IMR-90 (cell line): ENCODE measurements around the gene SLC25A6. TPM values are rescaled to one million over a fixed set of nuclear protein-coding genes. Genes with fewer than 3 reads are reported as not detected.

Source experiments
- ATAC-seq: fragments of 200-7000 bp; cut with Tn5 transposase; 2 replicates; pipeline ENCODE4 v1.9.1; 2020; ENCODE audit warnings: low read depth, mild to moderate bottlenecking, moderate library complexity
- BruUV-seq: library from RNA; stranded (reverse); fragments of 400-500 nt; replicated peaks from 2 replicates; lab custom pipeline; 2021; lab: Mats Ljungman, UMichigan
- CTCF ChIA-PET: fragments of 300-600 bp; formaldehyde crosslinking; extraction: SDS; loops from one replicate; lab custom pipeline; 2021; ENCODE audit warnings: antibody characterized with exemption; lab: Yijun Ruan, JAX
- POLR2A ChIA-PET: fragments of 300-600 bp; sonication (Branson Sonifier 250); formaldehyde crosslinking; loops from one replicate; lab custom pipeline; 2022; ENCODE audit warnings: antibody characterized with exemption; ENCODE audit not compliant: unreplicated experiment; lab: Charles Lee
- DNase-seq: peaks from one replicate; pipeline ENCODE4 v3.0.0; 2013
- H2AFZ ChIP-seq: replicated peaks from 2 replicates; pipeline ENCODE3; 2013; ENCODE audit warnings: low read length, mild to moderate bottlenecking; ENCODE audit not compliant: poor library complexity
- H2AK5ac ChIP-seq: 2 replicates; pipeline ENCODE4 v1.6.1; 2013; ENCODE audit warnings: low read depth, low read length, inconsistent platforms
- H2AK9ac ChIP-seq: replicated peaks from 2 replicates; pipeline ENCODE3; 2013; ENCODE audit warnings: mild to moderate bottlenecking, low read depth, low read length, moderate library complexity; ENCODE audit not compliant: poor library complexity
- H2BK120ac ChIP-seq: 2 replicates; pipeline ENCODE4 v1.6.1; 2013; ENCODE audit warnings: low read depth, low read length, inconsistent platforms
- H2BK15ac ChIP-seq: 3 replicates; pipeline ENCODE4 v1.6.1; 2013; ENCODE audit warnings: low read depth, low read length, inconsistent platforms
- H2BK20ac ChIP-seq: 2 replicates; pipeline ENCODE4 v1.6.1; 2013; ENCODE audit warnings: low read depth, mild to moderate bottlenecking, inconsistent platforms, low read length, moderate library complexity
- H2BK5ac ChIP-seq: 2 replicates; pipeline ENCODE4 v1.6.1; 2013; ENCODE audit warnings: mild to moderate bottlenecking, low read depth, low read length, inconsistent platforms; ENCODE audit not compliant: poor library complexity, severe bottlenecking
- H3K14ac ChIP-seq: replicated peaks from 2 replicates; pipeline ENCODE4 v1.6.1; 2013; ENCODE audit warnings: low read depth, low read length, inconsistent platforms
- H3K18ac ChIP-seq: 2 replicates; pipeline ENCODE4 v1.6.1; 2013; ENCODE audit warnings: low read depth, low read length, control low read depth
- H3K23ac ChIP-seq: 2 replicates; pipeline ENCODE4 v1.6.1; 2013; ENCODE audit warnings: low read depth, low read length, inconsistent platforms
- H3K27ac ChIP-seq: 2 replicates; pipeline ENCODE4 v1.5.1; 2013; ENCODE audit warnings: mild to moderate bottlenecking, control low read depth, low read length; ENCODE audit not compliant: insufficient read depth
- H3K27me3 ChIP-seq: 2 replicates; pipeline ENCODE4 v1.6.1; 2013; ENCODE audit warnings: low read length; ENCODE audit not compliant: control insufficient read depth, insufficient read depth
- H3K36me3 ChIP-seq: 2 replicates; pipeline ENCODE4 v1.6.1; 2013; ENCODE audit warnings: low read length, mixed read lengths; ENCODE audit not compliant: control insufficient read depth, insufficient read depth
- H3K4ac ChIP-seq: 2 replicates; pipeline ENCODE4 v1.6.1; 2013; ENCODE audit warnings: low read depth, low read length, inconsistent platforms
- H3K4me1 ChIP-seq: 2 replicates; pipeline ENCODE4 v1.6.1; 2013; ENCODE audit warnings: low read length, mixed read lengths; ENCODE audit not compliant: control insufficient read depth, insufficient read depth
- H3K4me2 ChIP-seq: 2 replicates; pipeline ENCODE4 v1.6.1; 2013; ENCODE audit warnings: low read depth, mild to moderate bottlenecking, control low read depth, low read length, moderate library complexity
- H3K4me3 ChIP-seq: 2 replicates; pipeline ENCODE4 v1.5.1; 2013; ENCODE audit warnings: low read depth, mild to moderate bottlenecking, control low read depth, low read length, moderate library complexity; ENCODE audit not compliant: insufficient read depth
- H3K56ac ChIP-seq: 2 replicates; pipeline ENCODE4 v1.6.1; 2013; ENCODE audit warnings: low read length, inconsistent platforms; ENCODE audit not compliant: insufficient read depth; ENCODE audit errors: extremely low read depth
- H3K79me1 ChIP-seq, 2 experiments: 2 replicates each; pipeline ENCODE4 v1.6.1; 2013; ENCODE audit warnings: low read length in 2 of 2, inconsistent platforms in 1 of 2, low read depth in 1 of 2
- H3K9ac ChIP-seq: 2 replicates; pipeline ENCODE4 v1.6.1; 2013; ENCODE audit warnings: low read depth, low read length, control low read depth
- H3K9me1 ChIP-seq: 2 replicates; pipeline ENCODE4 v1.6.1; 2013; ENCODE audit warnings: low read length, inconsistent platforms; ENCODE audit not compliant: insufficient read depth
- H3K9me3 ChIP-seq: 2 replicates; pipeline ENCODE4 v1.6.1; 2013; ENCODE audit warnings: low read length; ENCODE audit not compliant: control insufficient read depth, insufficient read depth
- H4K20me1 ChIP-seq: 2 replicates; pipeline ENCODE4 v1.6.1; 2013; ENCODE audit warnings: low read length, inconsistent platforms; ENCODE audit not compliant: insufficient read depth
- H4K5ac ChIP-seq: 2 replicates; pipeline ENCODE4 v1.6.1; 2013; ENCODE audit warnings: mild to moderate bottlenecking, low read depth, low read length, control low read depth
- H4K8ac ChIP-seq, 2 experiments: 2 replicates each; pipeline ENCODE4 v1.6.1; 2013; ENCODE audit warnings: low read depth in 2 of 2, low read length in 2 of 2, control low read depth in 1 of 2, inconsistent platforms in 1 of 2
- H4K91ac ChIP-seq: 2 replicates; pipeline ENCODE4 v1.6.1; 2013; ENCODE audit warnings: low read depth, low read length, inconsistent platforms; ENCODE audit not compliant: insufficient read depth
- BHLHE40 ChIP-seq: fragments of 150-350 bp; IDR thresholded peaks from 2 replicates; pipeline ENCODE4 v1.6.1; 2016; ENCODE audit warnings: mild to moderate bottlenecking, low read depth, low read length
- CEBPB ChIP-seq: IDR thresholded peaks from 2 replicates; pipeline ENCODE4 v1.6.1; 2012; ENCODE audit warnings: low read depth, low read length, improper control_type of control experiment
- CHD1 ChIP-seq: IDR thresholded peaks from 2 replicates; pipeline ENCODE4 v1.6.1; 2012; ENCODE audit warnings: low read depth, low read length, improper control_type of control experiment
- CTCF ChIP-seq: conservative IDR thresholded peaks from 2 replicates; pipeline ENCODE4 v1.5.1; 2012; ENCODE audit warnings: mild to moderate bottlenecking, low read depth, low read length, improper control_type of control experiment
- FOS ChIP-seq: fragments of 150-350 bp; IDR thresholded peaks from 2 replicates; pipeline ENCODE4 v1.6.1; 2016; ENCODE audit warnings: low read depth, low read length
- MAFK ChIP-seq: IDR thresholded peaks from 2 replicates; pipeline ENCODE4 v1.6.1; 2012; ENCODE audit warnings: low read depth, low read length, improper control_type of control experiment
- MXI1 ChIP-seq: IDR thresholded peaks from 2 replicates; pipeline ENCODE4 v1.6.1; 2012; ENCODE audit warnings: low read depth, mild to moderate bottlenecking, low read length, moderate library complexity, borderline replicate concordance
- RAD21 ChIP-seq: IDR thresholded peaks from 2 replicates; pipeline ENCODE4 v1.6.1; 2012; ENCODE audit warnings: low read length, improper control_type of control experiment
- RCOR1 ChIP-seq: IDR thresholded peaks from 2 replicates; pipeline ENCODE4 v1.6.1; 2012; ENCODE audit warnings: mild to moderate bottlenecking, low read length, improper control_type of control experiment; ENCODE audit not compliant: insufficient replicate concordance
- SMC3 ChIP-seq: fragments of 150-350 bp; IDR thresholded peaks from 2 replicates; pipeline ENCODE4 v1.6.1; 2016; ENCODE audit warnings: low read depth, mild to moderate bottlenecking, antibody characterized with exemption, low read length, moderate library complexity
- USF2 ChIP-seq: fragments of 150-350 bp; IDR thresholded peaks from 2 replicates; pipeline ENCODE4 v1.6.1; 2017; ENCODE audit warnings: mild to moderate bottlenecking, antibody characterized with exemption, low read length, low read depth
- WGBS, 2 experiments: methylation state at CpG; one replicate each; pipeline versions ENCODE4 v1.1.5 to v1.1.7; 2013; ENCODE audit warnings: missing lambda C conversion rate in 2 of 2; ENCODE audit not compliant: insufficient read length in 1 of 2; ENCODE audit errors: extremely low coverage in 2 of 2; 5-methylcytosine and 5-hydroxymethylcytosine counted together
- dilution Hi-C: fragments of 300-500 bp; cut with HindIII; formaldehyde crosslinking; loops from one replicate; pipeline ENCODE4 v1.14.3; 2018; ENCODE audit warnings: low sequenced_read_pairs; ENCODE audit not compliant: unreplicated experiment
- in situ Hi-C: fragments of 300-500 bp; cut with MboI; formaldehyde crosslinking; loops from 3 replicates; pipeline ENCODE4 v1.14.3; 2019; ENCODE audit warnings: low sequenced_read_pairs, inconsistent platforms, mixed read lengths
- intact Hi-C: fragments of 100-400 bp; cut with micrococcal nuclease; formaldehyde crosslinking; loops from 2 replicates; pipeline ENCODE4 v1.10.0; 2022
- polyA plus RNA-seq, 3 experiments: library from polyadenylated mRNA; depleted of rRNA; stranded (reverse); fragments of >200 nt; gene quantifications; 2 replicates each; pipeline ENCODE4 v1.2.3, GENCODE V29; 2012; ENCODE audit warnings: low replicate concordance in 1 of 3
- total RNA-seq: library from RNA; depleted of rRNA; stranded (reverse); fragments of >200 nt; gene quantifications from 2 replicates; pipeline ENCODE4 v1.2.3, GENCODE V29; 2012

Gene SLC25A6
- total and polyA plus RNA-seq, 2 of the 4 experiments (the other 2 are of a cell fraction) = 166 to 565 TPM

- CTCF ChIA-PET = no interaction called here
- Histone ChIP-seq H3K9me1 (peaks cover 6% of the 10 kb centered on the region; the same call in 1 of the 2 replicates), H3K4me2 (no peak overlapping the region), H4K5ac (no peak overlapping the region), H2BK20ac (no peak overlapping the region), H3K4me1 (peaks cover 2% of the 10 kb centered on the region; the same call in 1 of the 2 replicates), H3K9me3 (no peaks in the 10 kb centered on the region), H3K4ac (no peak overlapping the region), H4K20me1 (peaks cover 73% of the 10 kb centered on the region), H3K4me3 (no peak overlapping the region), H3K14ac (no peak overlapping the region), H4K91ac (no peak overlapping the region), H4K8ac (no peak overlapping the region), H3K18ac (no peak overlapping the region), H3K36me3 (peaks cover 61% of the 10 kb centered on the region), H3K79me1 (peaks cover 0 to 36% of the 10 kb centered on the region in 2 experiments; a peak in 3 of 4 replicates), H3K9ac (no peak overlapping the region), H2BK5ac (no peak overlapping the region), H3K27ac (no peak overlapping the region), H2AK9ac (peak overlapping the region; percentile 65), H2BK120ac (no peak overlapping the region), H3K27me3 (no peaks in the 10 kb centered on the region), H2AK5ac (no peak overlapping the region), H2AFZ (no peak overlapping the region), H3K56ac (0 out of 2 replicates have a peak overlapping the region, but pooled peaks have one; percentile 17), H2BK15ac (no peak overlapping the region), H3K23ac (no peak overlapping the region)
- no TSS peak for BruUV-seq
- dilution Hi-C loops = no loop called here
- in situ Hi-C loops = no loop called here
- no peak for TF ChIP-seq CTCF
- TF ChIP-seq RAD21 = no peak
- no peak for TF ChIP-seq MXI1
- TF ChIP-seq RCOR1 = no peak
- no peak for TF ChIP-seq CEBPB
- TF ChIP-seq USF2 = no peak
- no peak for TF ChIP-seq BHLHE40
- TF ChIP-seq SMC3 = no peak
- TF ChIP-seq FOS = no peak
- no peak for TF ChIP-seq CHD1
- TF ChIP-seq MAFK = no peak
- POLR2A ChIA-PET = no interaction called here
- intact Hi-C loops = no loop called here
- no peak for DNase-seq
- WGBS, 2 experiments = 97% methylated on average over 20 of the region's 36 CpGs; no CpG with 5 or more reads in 1 of the 2 experiments
- no peak for ATAC-seq
Observed at GRCh38 chrX:1385253-1386223, 6.4 kb downstream of the SLC25A6 start.
